Neural cell (in vitro differentiated cells): ENCODE data around the gene RSRP1.

Experiments
- EP300 ChIP-seq: fragments of 450-650 bp; conservative IDR thresholded peaks from 2 replicates; pipeline ENCODE4 v1.6.1; 2014; ENCODE audit warnings: antibody characterized with exemption, mild to moderate bottlenecking, moderate library complexity; ENCODE audit not compliant: poor library complexity, severe bottlenecking
- EZH2 ChIP-seq: fragments of 200-600, 300-800 bp; shearing (Covaris generic), sonication (generic); IDR thresholded peaks from 2 replicates; pipeline ENCODE4 v1.6.1; 2014; ENCODE audit warnings: antibody characterized with exemption, low read length, borderline replicate concordance, mild to moderate bottlenecking; ENCODE audit not compliant: insufficient read depth, poor library complexity, severe bottlenecking
- MXI1 ChIP-seq: fragments of 450-650 bp; conservative IDR thresholded peaks from 2 replicates; pipeline ENCODE4 v1.6.1; 2014; ENCODE audit warnings: antibody characterized with exemption, mild to moderate bottlenecking; ENCODE audit not compliant: poor library complexity, severe bottlenecking
- POLR2AphosphoS5 ChIP-seq: IDR thresholded peaks from 2 replicates; pipeline ENCODE4 v1.6.1; 2012
- SMC3 ChIP-seq: fragments of 450-650 bp; conservative IDR thresholded peaks from 2 replicates; pipeline ENCODE4 v1.6.1; 2014; ENCODE audit warnings: antibody characterized with exemption, mild to moderate bottlenecking, moderate library complexity; ENCODE audit not compliant: poor library complexity
- TF ChIP-seq, protein P1 (sequence below): fragments of 450-650 bp; IDR thresholded peaks from 2 replicates; pipeline ENCODE4 v1.5.1; 2014; ENCODE audit warnings: antibody characterized with exemption, mild to moderate bottlenecking, moderate library complexity; ENCODE audit not compliant: poor library complexity, severe bottlenecking
- TF ChIP-seq, protein P2 (sequence below): IDR thresholded peaks from 2 replicates; pipeline ENCODE4 v1.6.1; 2012; ENCODE audit warnings: borderline replicate concordance

DNA sequence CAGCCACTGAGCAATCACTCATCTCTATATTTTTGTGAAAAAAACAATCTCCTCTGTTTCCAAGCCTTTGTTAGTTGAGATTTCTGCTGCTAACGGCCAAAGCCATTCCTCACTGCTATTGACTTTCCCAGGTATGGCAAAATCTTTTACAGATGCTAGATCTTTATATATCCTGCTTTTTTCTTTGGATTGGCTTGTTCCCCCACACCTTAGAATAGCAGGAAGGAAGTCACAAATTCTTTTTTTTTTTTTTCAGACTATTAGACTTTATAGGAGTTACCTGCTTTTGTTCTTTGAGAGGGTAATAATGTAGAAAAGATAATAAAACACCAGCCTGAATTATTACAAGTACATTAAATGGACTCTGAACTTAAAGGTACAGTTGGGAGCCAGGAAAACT, 39.2 kb downstream of the RSRP1 start:
- TF ChIP-seq, protein P1, sequence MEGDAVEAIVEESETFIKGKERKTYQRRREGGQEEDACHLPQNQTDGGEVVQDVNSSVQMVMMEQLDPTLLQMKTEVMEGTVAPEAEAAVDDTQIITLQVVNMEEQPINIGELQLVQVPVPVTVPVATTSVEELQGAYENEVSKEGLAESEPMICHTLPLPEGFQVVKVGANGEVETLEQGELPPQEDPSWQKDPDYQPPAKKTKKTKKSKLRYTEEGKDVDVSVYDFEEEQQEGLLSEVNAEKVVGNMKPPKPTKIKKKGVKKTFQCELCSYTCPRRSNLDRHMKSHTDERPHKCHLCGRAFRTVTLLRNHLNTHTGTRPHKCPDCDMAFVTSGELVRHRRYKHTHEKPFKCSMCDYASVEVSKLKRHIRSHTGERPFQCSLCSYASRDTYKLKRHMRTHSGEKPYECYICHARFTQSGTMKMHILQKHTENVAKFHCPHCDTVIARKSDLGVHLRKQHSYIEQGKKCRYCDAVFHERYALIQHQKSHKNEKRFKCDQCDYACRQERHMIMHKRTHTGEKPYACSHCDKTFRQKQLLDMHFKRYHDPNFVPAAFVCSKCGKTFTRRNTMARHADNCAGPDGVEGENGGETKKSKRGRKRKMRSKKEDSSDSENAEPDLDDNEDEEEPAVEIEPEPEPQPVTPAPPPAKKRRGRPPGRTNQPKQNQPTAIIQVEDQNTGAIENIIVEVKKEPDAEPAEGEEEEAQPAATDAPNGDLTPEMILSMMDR = no peak
- TF ChIP-seq EP300 (no peak), SMC3 (no peak), EZH2 (no peak), POLR2AphosphoS5 (no peak), MXI1 (no peak)
- TF ChIP-seq, protein P2, sequence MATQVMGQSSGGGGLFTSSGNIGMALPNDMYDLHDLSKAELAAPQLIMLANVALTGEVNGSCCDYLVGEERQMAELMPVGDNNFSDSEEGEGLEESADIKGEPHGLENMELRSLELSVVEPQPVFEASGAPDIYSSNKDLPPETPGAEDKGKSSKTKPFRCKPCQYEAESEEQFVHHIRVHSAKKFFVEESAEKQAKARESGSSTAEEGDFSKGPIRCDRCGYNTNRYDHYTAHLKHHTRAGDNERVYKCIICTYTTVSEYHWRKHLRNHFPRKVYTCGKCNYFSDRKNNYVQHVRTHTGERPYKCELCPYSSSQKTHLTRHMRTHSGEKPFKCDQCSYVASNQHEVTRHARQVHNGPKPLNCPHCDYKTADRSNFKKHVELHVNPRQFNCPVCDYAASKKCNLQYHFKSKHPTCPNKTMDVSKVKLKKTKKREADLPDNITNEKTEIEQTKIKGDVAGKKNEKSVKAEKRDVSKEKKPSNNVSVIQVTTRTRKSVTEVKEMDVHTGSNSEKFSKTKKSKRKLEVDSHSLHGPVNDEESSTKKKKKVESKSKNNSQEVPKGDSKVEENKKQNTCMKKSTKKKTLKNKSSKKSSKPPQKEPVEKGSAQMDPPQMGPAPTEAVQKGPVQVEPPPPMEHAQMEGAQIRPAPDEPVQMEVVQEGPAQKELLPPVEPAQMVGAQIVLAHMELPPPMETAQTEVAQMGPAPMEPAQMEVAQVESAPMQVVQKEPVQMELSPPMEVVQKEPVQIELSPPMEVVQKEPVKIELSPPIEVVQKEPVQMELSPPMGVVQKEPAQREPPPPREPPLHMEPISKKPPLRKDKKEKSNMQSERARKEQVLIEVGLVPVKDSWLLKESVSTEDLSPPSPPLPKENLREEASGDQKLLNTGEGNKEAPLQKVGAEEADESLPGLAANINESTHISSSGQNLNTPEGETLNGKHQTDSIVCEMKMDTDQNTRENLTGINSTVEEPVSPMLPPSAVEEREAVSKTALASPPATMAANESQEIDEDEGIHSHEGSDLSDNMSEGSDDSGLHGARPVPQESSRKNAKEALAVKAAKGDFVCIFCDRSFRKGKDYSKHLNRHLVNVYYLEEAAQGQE = no peak
